A673 (cell line): ENCODE data around the gene AFF1. TPM values are rescaled to one million over a fixed set of nuclear protein-coding genes. Genes with fewer than 3 reads are reported as not detected.

ENCODE experiments used
- BruUV-seq: library from RNA; stranded (reverse); fragments of 400-500 nt; replicated peaks from 2 replicates; lab custom pipeline; 2021; lab: Mats Ljungman, UMichigan
- CTCF ChIA-PET: fragments of 300-600 bp; sonication (Branson Sonifier 250); formaldehyde crosslinking; loops from one replicate; lab custom pipeline; 2022; ENCODE audit warnings: antibody characterized with exemption; lab: Charles Lee
- POLR2A ChIA-PET: fragments of 300-600 bp; sonication (Branson Sonifier 250); formaldehyde crosslinking; loops from one replicate; lab custom pipeline; 2022; ENCODE audit warnings: antibody characterized with exemption; ENCODE audit not compliant: low non-redundant PET; lab: Charles Lee
- DNase-seq: peaks from one replicate; pipeline ENCODE4 v3.0.0-alpha.2; 2015; ENCODE audit warnings: low spot score
- H3K27ac ChIP-seq: fragments of 200-600 bp; sonication (generic); 2 replicates; pipeline ENCODE4 v1.5.1; 2016; ENCODE audit warnings: mixed run types, low read depth, mild to moderate bottlenecking, mixed read lengths, antibody characterized with exemption, low read length; ENCODE audit not compliant: poor library complexity, severe bottlenecking
- H3K27me3 ChIP-seq: fragments of 200-600 bp; sonication (generic); replicated peaks from 2 replicates; pipeline ENCODE4 v1.6.1; 2017; ENCODE audit warnings: mixed run types, low read depth, mild to moderate bottlenecking, mixed read lengths, antibody characterized with exemption, low read length; ENCODE audit not compliant: insufficient read depth, poor library complexity
- H3K36me3 ChIP-seq: fragments of 200-600 bp; sonication (generic); 2 replicates; pipeline ENCODE4 v1.6.1; 2016; ENCODE audit warnings: mixed run types, mild to moderate bottlenecking, mixed read lengths, antibody characterized with exemption, low read length; ENCODE audit not compliant: insufficient read depth, poor library complexity, severe bottlenecking
- H3K4me1 ChIP-seq: fragments of 200-600 bp; sonication (generic); 2 replicates; pipeline ENCODE4 v1.6.1; 2017; ENCODE audit warnings: mixed run types, mild to moderate bottlenecking, mixed read lengths, antibody characterized with exemption, low read length; ENCODE audit not compliant: insufficient read depth, poor library complexity, severe bottlenecking
- H3K4me3 ChIP-seq: fragments of 200-600 bp; sonication (generic); 2 replicates; pipeline ENCODE4 v1.5.1; 2016; ENCODE audit warnings: low read depth, mixed run types, mild to moderate bottlenecking, mixed read lengths, low read length; ENCODE audit not compliant: poor library complexity, severe bottlenecking
- H3K9me3 ChIP-seq: fragments of 200-600 bp; sonication (generic); 2 replicates; pipeline ENCODE4 v1.6.1; 2016; ENCODE audit warnings: mixed run types, low read depth, mild to moderate bottlenecking, mixed read lengths, antibody characterized with exemption, low read length; ENCODE audit not compliant: poor library complexity, severe bottlenecking
- EZH2 ChIP-seq: fragments of 200-600 bp; sonication (generic); IDR thresholded peaks from 2 replicates; pipeline ENCODE4 v1.6.1; 2017; ENCODE audit warnings: borderline replicate concordance, low read depth, mild to moderate bottlenecking, mixed read lengths, antibody characterized with exemption, low read length; ENCODE audit not compliant: poor library complexity, severe bottlenecking
- intact Hi-C: fragments of 100-400 bp; cut with micrococcal nuclease; formaldehyde crosslinking; loops from one replicate; pipeline ENCODE4 v1.10.0; 2022; ENCODE audit not compliant: unreplicated experiment
- total RNA-seq: library from RNA; stranded (reverse); gene quantifications from 2 replicates; pipeline ENCODE4 v1.2.3, GENCODE V29; 2021
- TF ChIP-seq, protein P1 (sequence below): fragments of 300-800, 200-600 bp; sonication (generic); conservative IDR thresholded peaks from 2 replicates; pipeline ENCODE4 v1.5.1; 2017; ENCODE audit warnings: low read depth, mild to moderate bottlenecking, antibody characterized with exemption, low read length, moderate library complexity, mixed read lengths

AFF1 gene
- total RNA-seq, 1 experiment from 2014 or later = 60.1 TPM

DNA sequence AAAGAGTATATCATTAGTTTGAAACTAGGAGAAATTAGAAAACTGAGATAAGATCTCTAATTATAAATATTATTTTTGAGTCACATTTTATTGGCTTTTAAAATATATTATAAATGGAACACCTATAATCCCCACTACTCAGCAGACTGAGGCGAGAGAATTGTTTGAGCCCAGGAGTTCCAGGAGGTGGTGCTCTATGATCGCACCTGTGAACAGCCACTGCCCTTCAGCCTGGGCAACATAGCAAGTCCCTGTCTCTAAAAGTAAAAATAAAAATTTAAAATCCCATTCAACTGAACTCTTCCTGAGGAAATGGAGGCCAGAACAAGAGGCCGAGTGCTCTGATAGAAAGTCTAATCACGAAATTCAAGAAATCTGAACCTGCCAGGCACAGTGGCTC, 36.2 kb upstream of the AFF1 start:
- no TSS peak for BruUV-seq
- CTCF ChIA-PET = no interaction called here
- DNase-seq = no peak
- Histone ChIP-seq H3K9me3 (no peaks in the 10 kb centered on the region), H3K4me3 (no peak overlapping the region), H3K4me1 (peaks cover 8% of the 10 kb centered on the region), H3K27me3 (no peaks in the 10 kb centered on the region), H3K36me3 (no peaks in the 10 kb centered on the region), H3K27ac (no peak overlapping the region)
- intact Hi-C loops = loop anchor here (5.0 kb wide), 1 partner anchor 334 kb away; no protein-coding TSS in a partner anchor
- POLR2A ChIA-PET = no interaction called here
- no peak for TF ChIP-seq EZH2
- TF ChIP-seq, protein P1, sequence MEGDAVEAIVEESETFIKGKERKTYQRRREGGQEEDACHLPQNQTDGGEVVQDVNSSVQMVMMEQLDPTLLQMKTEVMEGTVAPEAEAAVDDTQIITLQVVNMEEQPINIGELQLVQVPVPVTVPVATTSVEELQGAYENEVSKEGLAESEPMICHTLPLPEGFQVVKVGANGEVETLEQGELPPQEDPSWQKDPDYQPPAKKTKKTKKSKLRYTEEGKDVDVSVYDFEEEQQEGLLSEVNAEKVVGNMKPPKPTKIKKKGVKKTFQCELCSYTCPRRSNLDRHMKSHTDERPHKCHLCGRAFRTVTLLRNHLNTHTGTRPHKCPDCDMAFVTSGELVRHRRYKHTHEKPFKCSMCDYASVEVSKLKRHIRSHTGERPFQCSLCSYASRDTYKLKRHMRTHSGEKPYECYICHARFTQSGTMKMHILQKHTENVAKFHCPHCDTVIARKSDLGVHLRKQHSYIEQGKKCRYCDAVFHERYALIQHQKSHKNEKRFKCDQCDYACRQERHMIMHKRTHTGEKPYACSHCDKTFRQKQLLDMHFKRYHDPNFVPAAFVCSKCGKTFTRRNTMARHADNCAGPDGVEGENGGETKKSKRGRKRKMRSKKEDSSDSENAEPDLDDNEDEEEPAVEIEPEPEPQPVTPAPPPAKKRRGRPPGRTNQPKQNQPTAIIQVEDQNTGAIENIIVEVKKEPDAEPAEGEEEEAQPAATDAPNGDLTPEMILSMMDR = peak; percentile 31; the same call in 1 of the 2 replicates

DNA sequence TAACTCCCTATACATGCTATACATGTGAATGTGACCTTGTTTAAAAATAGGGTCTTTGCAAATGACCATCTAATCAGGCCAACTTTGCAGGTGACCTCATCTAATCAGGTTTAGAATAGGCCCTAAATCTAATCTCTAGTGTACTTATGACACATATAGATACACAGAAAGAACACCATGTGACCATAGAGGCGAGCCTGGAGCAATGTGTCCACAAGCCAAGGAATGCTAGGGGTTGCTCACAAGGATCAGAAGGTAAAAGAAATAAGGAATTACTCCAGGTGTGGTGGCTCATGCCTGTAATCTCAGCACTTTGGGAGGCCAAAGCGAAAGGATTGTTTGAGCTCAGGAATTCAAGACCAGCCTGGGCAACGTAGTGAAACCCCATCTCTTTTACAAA, 32.9 kb upstream of the AFF1 start:
- Histone ChIP-seq H3K36me3 (no peaks in the 10 kb centered on the region), H3K4me3 (no peak overlapping the region), H3K27me3 (no peaks in the 10 kb centered on the region), H3K9me3 (no peaks in the 10 kb centered on the region), H3K4me1 (no peaks in the 10 kb centered on the region), H3K27ac (no peak overlapping the region)
- TF ChIP-seq, protein P1 = no peak
- no peak for TF ChIP-seq EZH2
- no peak for DNase-seq
- intact Hi-C loops = no loop called here
- no TSS peak for BruUV-seq
- POLR2A ChIA-PET = no interaction called here
- CTCF ChIA-PET = no interaction called here

DNA sequence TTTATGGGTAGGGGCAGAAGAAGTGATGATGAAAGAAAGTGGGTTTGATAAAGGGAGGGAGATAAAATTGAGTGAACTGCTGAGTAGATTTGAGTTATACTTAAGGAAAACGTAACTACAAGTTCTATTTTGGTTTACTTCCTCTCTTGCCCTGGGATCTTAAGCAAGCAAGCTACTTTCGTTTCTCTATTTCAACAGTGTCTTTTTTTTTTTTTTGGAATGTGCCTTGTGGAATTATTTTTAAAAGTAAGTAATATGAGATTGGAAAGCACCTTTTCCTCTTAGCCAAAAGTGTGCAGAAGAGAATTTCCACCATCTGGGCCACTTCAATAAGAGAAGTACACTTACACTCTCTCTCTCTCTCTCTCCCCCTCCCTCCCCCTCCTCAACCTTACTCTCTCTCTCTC, 26.6 kb upstream of the AFF1 start:
- CTCF ChIA-PET = no interaction called here
- DNase-seq = no peak
- Histone ChIP-seq H3K4me1 (no peaks in the 10 kb centered on the region), H3K27me3 (no peaks in the 10 kb centered on the region), H3K36me3 (no peaks in the 10 kb centered on the region), H3K27ac (no peak overlapping the region), H3K4me3 (no peak overlapping the region), H3K9me3 (no peaks in the 10 kb centered on the region)
- POLR2A ChIA-PET = no interaction called here
- no peak for TF ChIP-seq EZH2
- no TSS peak for BruUV-seq
- intact Hi-C loops = no loop called here

- DNase-seq = no peak
- H3K4me3 ChIP-seq = no peak overlapping the region
- H3K36me3 ChIP-seq = no peaks in the 10 kb centered on the region
- H3K27ac ChIP-seq = no peak overlapping the region
- ChIA-PET CTCF (no interaction called here), POLR2A (no interaction called here)
- no peaks in the 10 kb centered on the region for H3K4me1 ChIP-seq
- no TSS peak for BruUV-seq
- H3K9me3 ChIP-seq = no peaks in the 10 kb centered on the region
- no peak for TF ChIP-seq EZH2
- TF ChIP-seq, protein P1 = no peak
- intact Hi-C loops = no loop called here
- H3K27me3 ChIP-seq = no peaks in the 10 kb centered on the region
Observed at GRCh38 chr4:86909546-86910295, 25.1 kb upstream of the AFF1 start.
